OCI-LY7 (cell line): ENCODE data around the gene HPSE2. TPM values are rescaled to one million over a fixed set of nuclear protein-coding genes. Genes with fewer than 3 reads are reported as not detected.

Experiments
- BruUV-seq: library from RNA; stranded (reverse); fragments of 400-500 nt; replicated peaks from 2 replicates; lab custom pipeline; 2021; lab: Mats Ljungman, UMichigan
- CTCF ChIA-PET: fragments of 300-600 bp; sonication (Branson Sonifier 250); formaldehyde crosslinking; loops from one replicate; lab custom pipeline; 2022; ENCODE audit warnings: antibody characterized with exemption; ENCODE audit not compliant: unreplicated experiment; lab: Charles Lee
- POLR2A ChIA-PET: fragments of 300-600 bp; sonication (Branson Sonifier 250); formaldehyde crosslinking; loops from one replicate; lab custom pipeline; 2022; ENCODE audit warnings: antibody characterized with exemption; lab: Charles Lee
- DNase-seq: peaks from one replicate; pipeline ENCODE4 v3.0.0-alpha.2; 2015; ENCODE audit warnings: low spot score
- H2AFZ ChIP-seq: fragments of 200-600 bp; sonication (generic), shearing (Covaris generic); 2 replicates; pipeline ENCODE4 v1.6.1; 2014; ENCODE audit warnings: mild to moderate bottlenecking, antibody characterized with exemption, low read length, moderate library complexity
- H3K27ac ChIP-seq: fragments of 200-600 bp; sonication (generic); 2 replicates; pipeline ENCODE4 v1.5.1; 2014; ENCODE audit warnings: mixed run types, low read depth, mild to moderate bottlenecking, moderate library complexity, low read length, inconsistent platforms; ENCODE audit not compliant: poor library complexity, severe bottlenecking
- H3K36me3 ChIP-seq: fragments of 200-600 bp; sonication (generic); 2 replicates; pipeline ENCODE4 v1.6.1; 2014; ENCODE audit warnings: mild to moderate bottlenecking, antibody characterized with exemption, low read length, moderate library complexity, mixed read lengths; ENCODE audit not compliant: insufficient read depth
- H3K4me1 ChIP-seq: fragments of 200-600 bp; sonication (generic); 2 replicates; pipeline ENCODE4 v1.5.1; 2014; ENCODE audit warnings: mild to moderate bottlenecking, low read length; ENCODE audit not compliant: insufficient read depth, poor library complexity, severe bottlenecking
- H3K4me2 ChIP-seq: fragments of 200-600 bp; sonication (generic); 2 replicates; pipeline ENCODE4 v1.6.1; 2014; ENCODE audit warnings: mild to moderate bottlenecking, low read length
- H3K4me3 ChIP-seq: fragments of 200-600 bp; sonication (generic); 2 replicates; pipeline ENCODE4 v1.5.1; 2014; ENCODE audit warnings: mild to moderate bottlenecking, low read depth, low read length; ENCODE audit not compliant: poor library complexity, severe bottlenecking
- H3K79me2 ChIP-seq: fragments of 200-600 bp; sonication (generic); 2 replicates; pipeline ENCODE4 v1.6.1; 2016; ENCODE audit warnings: low read depth, mild to moderate bottlenecking, low read length, moderate library complexity, mixed read lengths; ENCODE audit not compliant: insufficient read depth
- H3K9me2 ChIP-seq: fragments of 200-600 bp; sonication (generic); 2 replicates; pipeline ENCODE4 v1.6.1; 2016; ENCODE audit warnings: mild to moderate bottlenecking, low read length, mixed read lengths; ENCODE audit not compliant: insufficient read depth
- H3K9me3 ChIP-seq: fragments of 200-600 bp; sonication (generic); 2 replicates; pipeline ENCODE4 v1.6.1; 2014; ENCODE audit warnings: mild to moderate bottlenecking, mixed run types, low read length, mixed read lengths
- H4K20me1 ChIP-seq: fragments of 200-600 bp; sonication (generic); 2 replicates; pipeline ENCODE4 v1.6.1; 2014; ENCODE audit warnings: mild to moderate bottlenecking, antibody characterized with exemption, low read length, moderate library complexity, mixed read lengths; ENCODE audit not compliant: insufficient read depth
- CTCF ChIP-seq: fragments of 200-600 bp; sonication (generic); conservative IDR thresholded peaks from 2 replicates; pipeline ENCODE4 v1.5.1; 2014; ENCODE audit warnings: mild to moderate bottlenecking, antibody characterized with exemption, low read length, moderate library complexity, mixed read lengths
- EZH2phosphoT487 ChIP-seq: fragments of 200-600 bp; sonication (generic); IDR thresholded peaks from 2 replicates; pipeline ENCODE4 v1.6.1; 2018; ENCODE audit warnings: low read depth, borderline replicate concordance, mild to moderate bottlenecking, mixed run types, antibody characterized with exemption, low read length, moderate library complexity, mixed read lengths
- intact Hi-C: fragments of 100-400 bp; cut with micrococcal nuclease; formaldehyde crosslinking; loops from one replicate; pipeline ENCODE4 v1.10.0; 2022; ENCODE audit not compliant: unreplicated experiment
- total RNA-seq, 2 experiments: library from RNA; depleted of rRNA in 1 of 2; stranded (reverse); fragments of >200 nt in 1 of 2; shearing (Covaris generic) in 1 of 2; gene quantifications; 2 replicates each; pipeline ENCODE4 v1.2.3, GENCODE V29; 2014 to 2022

Gene HPSE2
- total RNA-seq, 2 experiments from 2014 or later, result not detected

DNA sequence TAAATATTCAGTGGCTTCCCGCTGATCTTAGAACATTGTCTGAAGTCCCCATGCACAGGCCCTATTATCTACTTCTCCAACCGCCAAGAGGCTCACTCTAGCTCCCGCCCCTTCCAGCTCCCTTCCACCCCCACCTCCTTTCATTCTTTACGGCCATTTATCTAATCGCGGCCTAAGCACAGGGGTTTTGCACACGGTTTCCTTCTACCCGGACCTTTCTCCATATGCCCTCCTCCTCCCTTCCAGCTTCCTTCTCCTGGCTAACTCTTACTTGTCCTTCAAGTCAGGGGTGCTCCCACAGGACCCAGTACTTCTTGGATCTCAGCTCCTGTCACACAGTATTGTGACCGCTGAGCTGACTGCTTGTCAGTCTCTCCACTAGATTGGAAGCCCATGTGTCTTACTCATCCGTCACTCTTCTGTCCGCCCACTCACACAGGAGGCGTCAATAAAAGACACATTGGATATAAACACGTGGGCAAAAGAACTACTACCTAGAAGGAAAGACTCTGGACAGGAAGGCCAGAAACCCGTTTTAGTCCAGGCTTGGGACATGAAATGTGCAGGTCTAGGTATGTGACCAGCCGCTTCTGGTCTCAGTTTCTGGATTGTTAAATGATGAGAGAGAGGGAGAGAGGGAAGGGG, 768.7 kb downstream of the HPSE2 start:
- Histone ChIP-seq H3K27ac (no peak overlapping the region), H3K4me2 (peak overlapping the region; percentile 64; the same call in 1 of the 2 replicates), H3K4me1 (peaks cover 3% of the 10 kb centered on the region), H3K9me2 (no peaks in the 10 kb centered on the region), H4K20me1 (no peaks in the 10 kb centered on the region), H3K36me3 (no peaks in the 10 kb centered on the region), H2AFZ (peak overlapping the region; percentile 95), H3K79me2 (no peaks in the 10 kb centered on the region), H3K9me3 (no peaks in the 10 kb centered on the region), H3K4me3 (no peak overlapping the region)
- no peak for DNase-seq
- intact Hi-C loops, result loop anchor here (1.0 to 10.0 kb wide), 4 partner anchors 197 to 780 kb away; no protein-coding TSS in a partner anchor
- TF ChIP-seq CTCF, result no peak
- TF ChIP-seq EZH2phosphoT487, result no peak
- CTCF ChIA-PET, result no interaction called here
- POLR2A ChIA-PET, result interaction anchor here (0.6 kb wide), 1 partner anchor 15 kb away, joined by 3 read pairs; no protein-coding TSS in a partner anchor
- BruUV-seq, result no TSS peak

DNA sequence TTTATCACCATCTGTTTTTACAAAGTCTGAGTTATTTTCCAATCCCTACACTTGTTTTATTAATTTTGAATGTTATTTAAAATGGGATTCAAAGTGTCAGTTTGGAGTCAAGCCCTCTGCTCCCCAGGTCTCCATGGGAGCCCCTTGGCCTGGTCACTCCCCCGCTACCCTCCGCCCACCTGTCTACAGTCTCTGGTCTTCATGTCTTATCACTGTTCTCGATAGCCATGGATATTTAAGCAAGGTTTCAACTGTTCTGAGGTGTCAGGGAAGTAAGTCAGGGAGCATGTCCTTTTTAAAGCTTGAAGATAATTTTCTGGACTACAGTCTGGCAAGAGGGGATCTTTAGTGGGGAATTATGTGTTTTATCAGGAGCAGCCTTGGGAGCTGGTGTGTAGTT, 769.8 kb downstream of the HPSE2 start:
- no TSS peak for BruUV-seq
- H3K9me2 ChIP-seq, result no peaks in the 10 kb centered on the region
- intact Hi-C loops, result loop anchor here (2.0 to 10.0 kb wide), 3 partner anchors 551 to 781 kb away; no protein-coding TSS in a partner anchor
- H3K9me3 ChIP-seq, result no peaks in the 10 kb centered on the region
- ChIA-PET POLR2A (interaction anchor here (0.7 to 0.9 kb wide), 2 partner anchors 9 to 14 kb away, joined by 3 to 8 read pairs; no protein-coding TSS in a partner anchor), CTCF (no interaction called here)
- no peak overlapping the region for H3K4me3 ChIP-seq
- no peak overlapping the region for H3K4me2 ChIP-seq
- H2AFZ ChIP-seq, result no peak overlapping the region
- no peaks in the 10 kb centered on the region for H4K20me1 ChIP-seq
- TF ChIP-seq EZH2phosphoT487, result no peak
- TF ChIP-seq CTCF, result no peak
- DNase-seq, result no peak
- H3K36me3 ChIP-seq, result no peaks in the 10 kb centered on the region
- H3K27ac ChIP-seq, result no peak overlapping the region
- H3K4me1 ChIP-seq, result peaks cover 3% of the 10 kb centered on the region
- no peaks in the 10 kb centered on the region for H3K79me2 ChIP-seq
